ENCODE measurements around the gene ADAMTS18. TPM values are rescaled to one million over a fixed set of nuclear protein-coding genes. Genes with fewer than 3 reads are reported as not detected.
"Not testable (repeated sequence)": the region's sequence is repeated elsewhere in the genome, so short reads cannot be mapped to it uniquely, and the experiment has no call there.

The ADAMTS18 gene
- total and polyA plus RNA-seq, 7 donors, result 0.04 to 0.16 TPM; not detected in 5

DNA sequence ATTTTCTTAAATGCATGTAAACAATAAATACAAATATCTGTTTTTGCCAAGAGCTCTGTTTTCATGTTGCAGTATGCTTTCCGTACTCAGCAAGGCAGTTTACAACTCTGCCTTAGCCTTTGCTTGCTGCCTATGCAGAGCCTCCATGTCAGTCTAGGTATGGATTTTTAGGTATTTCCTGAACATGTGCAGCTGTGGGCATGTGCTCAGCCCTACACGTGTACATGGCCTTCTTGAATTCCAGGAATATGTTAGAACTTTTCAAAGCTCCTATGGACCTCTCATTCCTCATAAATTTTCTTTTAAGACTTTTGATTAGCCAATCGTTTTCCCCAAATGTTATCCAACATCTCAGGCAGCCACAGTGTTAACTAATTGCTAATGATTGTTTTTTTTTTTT lies 171.9 kb downstream of the ADAMTS18 start:
- no peak overlapping the region for H3K4me3 ChIP-seq
- no peaks in the 10 kb centered on the region for H3K9me3 ChIP-seq
- intact Hi-C loops (cut with DNase I), result no loop called here
- H3K4me1 ChIP-seq, result no peaks in the 10 kb centered on the region
- H3K27ac ChIP-seq, result no peak overlapping the region
- no peak for TF ChIP-seq POLR2A (IDR thresholded peaks at IDR 0.05)
- TF ChIP-seq, protein P1, sequence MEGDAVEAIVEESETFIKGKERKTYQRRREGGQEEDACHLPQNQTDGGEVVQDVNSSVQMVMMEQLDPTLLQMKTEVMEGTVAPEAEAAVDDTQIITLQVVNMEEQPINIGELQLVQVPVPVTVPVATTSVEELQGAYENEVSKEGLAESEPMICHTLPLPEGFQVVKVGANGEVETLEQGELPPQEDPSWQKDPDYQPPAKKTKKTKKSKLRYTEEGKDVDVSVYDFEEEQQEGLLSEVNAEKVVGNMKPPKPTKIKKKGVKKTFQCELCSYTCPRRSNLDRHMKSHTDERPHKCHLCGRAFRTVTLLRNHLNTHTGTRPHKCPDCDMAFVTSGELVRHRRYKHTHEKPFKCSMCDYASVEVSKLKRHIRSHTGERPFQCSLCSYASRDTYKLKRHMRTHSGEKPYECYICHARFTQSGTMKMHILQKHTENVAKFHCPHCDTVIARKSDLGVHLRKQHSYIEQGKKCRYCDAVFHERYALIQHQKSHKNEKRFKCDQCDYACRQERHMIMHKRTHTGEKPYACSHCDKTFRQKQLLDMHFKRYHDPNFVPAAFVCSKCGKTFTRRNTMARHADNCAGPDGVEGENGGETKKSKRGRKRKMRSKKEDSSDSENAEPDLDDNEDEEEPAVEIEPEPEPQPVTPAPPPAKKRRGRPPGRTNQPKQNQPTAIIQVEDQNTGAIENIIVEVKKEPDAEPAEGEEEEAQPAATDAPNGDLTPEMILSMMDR (IDR thresholded peaks at IDR 0.05), result no peak
- TF ChIP-seq POLR2AphosphoS5 (IDR thresholded peaks at IDR 0.05), result no peak
- no peak for TF ChIP-seq EP300 (IDR thresholded peaks at IDR 0.05)
- no peak for DNase-seq
- no peaks in the 10 kb centered on the region for H3K27me3 ChIP-seq
- no peaks in the 10 kb centered on the region for H3K36me3 ChIP-seq
- 56 to 79% methylated on average over 3 of the region's 3 CpGs for WGBS, 2 donors

DNA sequence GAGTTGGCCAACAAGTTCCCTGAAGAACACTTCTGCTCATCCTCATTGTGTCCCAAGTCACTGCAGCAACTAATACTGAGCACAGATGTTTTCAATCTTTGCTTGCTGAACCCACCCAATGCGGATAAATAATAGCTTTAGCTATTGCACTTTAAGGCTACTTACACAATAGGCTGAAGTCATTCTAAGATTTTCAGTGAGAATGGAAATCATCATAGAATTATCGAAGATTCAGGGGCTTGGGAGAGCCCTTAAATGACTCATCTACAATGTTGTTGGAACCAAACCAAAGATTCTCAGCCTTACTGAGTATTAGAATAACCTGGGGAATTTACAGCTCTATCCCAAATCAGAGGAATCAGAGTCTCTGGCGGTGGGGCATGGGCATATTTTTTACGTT lies 184.4 kb downstream of the ADAMTS18 start:
- Histone ChIP-seq H3K9me3 (no peaks in the 10 kb centered on the region), H3K27me3 (no peaks in the 10 kb centered on the region), H3K36me3 (no peaks in the 10 kb centered on the region), H3K4me3 (no peak overlapping the region), H3K27ac (no peak overlapping the region), H3K4me1 (no peaks in the 10 kb centered on the region)
- no peak for DNase-seq
- TF ChIP-seq, protein P1 (IDR thresholded peaks at IDR 0.05), result no peak
- no peak for TF ChIP-seq POLR2AphosphoS5 (IDR thresholded peaks at IDR 0.05)
- no peak for TF ChIP-seq EP300 (IDR thresholded peaks at IDR 0.05)
- intact Hi-C loops (cut with DNase I), result no loop called here
- WGBS, 2 donors, result 82 to 87% methylated on average over 4 of the region's 4 CpGs

- H3K9me3 ChIP-seq, result no peaks in the 10 kb centered on the region
- TF ChIP-seq EP300 (IDR thresholded peaks at IDR 0.05) (no peak), POLR2AphosphoS5 (IDR thresholded peaks at IDR 0.05) (no peak), POLR2A (IDR thresholded peaks at IDR 0.05) (no peak)
- TF ChIP-seq, protein P1 (IDR thresholded peaks at IDR 0.05), result no peak
- no peak overlapping the region for H3K27ac ChIP-seq
- H3K4me3 ChIP-seq, result no peak overlapping the region
- 80 to 90% methylated on average over 2 of the region's 2 CpGs for WGBS, 2 donors
- no peaks in the 10 kb centered on the region for H3K36me3 ChIP-seq
- no peaks in the 10 kb centered on the region for H3K27me3 ChIP-seq
- intact Hi-C loops (cut with DNase I), result no loop called here
- H3K4me1 ChIP-seq, result no peaks in the 10 kb centered on the region
- DNase-seq, result no peak
These were observed 188.7 kb downstream of the ADAMTS18 start for GRCh38 chr16:77246150-77246549.

DNA sequence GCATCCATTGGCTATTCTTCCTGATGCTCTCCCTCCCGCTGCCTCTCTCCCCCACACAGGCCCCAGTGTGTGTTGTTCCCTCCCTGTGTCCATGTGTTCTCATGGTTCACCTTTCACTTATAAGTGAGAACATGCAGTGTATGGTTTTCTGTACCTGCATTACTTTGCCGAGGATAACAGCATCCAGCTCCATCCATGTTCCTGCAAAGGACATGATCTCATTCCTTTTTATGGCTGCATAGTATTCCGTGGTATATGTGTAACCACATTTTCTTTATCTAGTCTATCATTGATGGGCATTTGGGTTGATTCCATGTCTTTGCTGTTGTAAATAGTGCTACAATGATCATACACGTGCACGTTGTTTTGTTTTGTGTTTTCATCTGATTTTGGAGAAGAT lies 192.4 kb downstream of the ADAMTS18 start:
- H3K27ac ChIP-seq; H3K9me3 ChIP-seq; H3K27me3 ChIP-seq; H3K36me3 ChIP-seq; H3K4me1 ChIP-seq; intact Hi-C loops (cut with DNase I); H3K4me3 ChIP-seq; DNase-seq: not testable (repeated sequence)
- WGBS, 2 donors, result 89 to 94% methylated on average over 5 of the region's 5 CpGs

DNA sequence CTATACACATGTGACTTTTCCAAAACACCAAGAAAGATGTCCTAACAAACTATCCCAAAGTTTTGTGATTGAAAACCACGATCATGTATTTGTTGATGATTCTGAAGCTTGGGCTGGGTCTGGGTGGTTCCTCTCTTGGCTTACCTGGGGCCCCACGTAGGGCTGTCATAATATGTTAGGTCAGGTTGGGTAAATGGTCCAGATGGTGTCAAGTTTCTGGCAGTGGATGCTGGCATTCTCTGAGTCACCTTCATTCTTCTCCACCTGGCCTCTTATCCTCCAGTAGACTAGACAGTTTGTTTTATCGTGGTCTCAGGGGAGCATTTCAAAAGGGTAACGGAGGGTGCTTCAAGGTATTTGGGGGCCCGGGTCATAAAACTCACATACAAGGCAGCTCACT lies 196.2 kb downstream of the ADAMTS18 start:
- Histone ChIP-seq H3K4me3 (no peak overlapping the region), H3K4me1 (peaks cover 0 to 5% (median 3%) of the 10 kb centered on the region in 4 donors), H3K27me3 (peaks cover 0 to 13% (median 0%) of the 10 kb centered on the region in 3 donors), H3K36me3 (no peaks in the 10 kb centered on the region), H3K27ac (no peak overlapping the region), H3K9me3 (no peaks in the 10 kb centered on the region)
- no peak for DNase-seq
- whole genome bisulfite sequencing, 2 donors, result 52 to 80% methylated on average over 5 of the region's 5 CpGs
- no peak for TF ChIP-seq EP300 (IDR thresholded peaks at IDR 0.05)
- TF ChIP-seq, protein P1 (IDR thresholded peaks at IDR 0.05), result no peak
- no peak for TF ChIP-seq POLR2AphosphoS5 (IDR thresholded peaks at IDR 0.05)
- TF ChIP-seq POLR2A (IDR thresholded peaks at IDR 0.05), result no peak
- intact Hi-C loops (cut with DNase I), result loop anchor here (5.0 kb wide), 1 partner anchor 424 kb away; no protein-coding TSS in a partner anchor

Measured in sigmoid colon (tissue), 7 donors.